ENCODE measurements around the gene LARGE1.

LARGE1 gene

DNA sequence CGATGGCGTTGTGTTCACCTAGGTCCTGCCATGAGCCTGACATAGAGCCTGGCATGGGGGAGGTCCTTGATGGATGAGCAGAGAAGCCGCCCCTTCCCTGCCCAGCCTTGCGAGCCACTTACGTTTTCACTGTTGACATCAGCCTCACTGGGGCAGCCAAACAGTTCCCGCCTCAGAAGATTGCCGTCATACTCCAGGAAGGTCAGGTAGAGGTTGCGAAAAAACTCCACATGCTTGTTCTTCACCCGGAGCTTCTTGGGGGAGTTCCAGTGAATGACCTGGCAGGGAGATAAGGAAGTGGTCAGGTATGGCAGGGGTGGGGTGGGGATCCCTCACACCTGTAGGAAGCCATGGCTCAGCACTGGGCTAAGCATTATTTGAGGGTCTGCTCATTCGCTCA, 582.8 kb downstream of the LARGE1 start:
- H3K4me3 ChIP-seq (replicated peaks; ENCODE audit: insufficient read depth, low read length): no peak overlapping the region
- H3K27ac ChIP-seq (replicated peaks): no peak overlapping the region
- DNase-seq (ENCODE audit: low read depth in 1 of 2, low spot score in 1 of 2): no peak
- TF ChIP-seq, protein P1, sequence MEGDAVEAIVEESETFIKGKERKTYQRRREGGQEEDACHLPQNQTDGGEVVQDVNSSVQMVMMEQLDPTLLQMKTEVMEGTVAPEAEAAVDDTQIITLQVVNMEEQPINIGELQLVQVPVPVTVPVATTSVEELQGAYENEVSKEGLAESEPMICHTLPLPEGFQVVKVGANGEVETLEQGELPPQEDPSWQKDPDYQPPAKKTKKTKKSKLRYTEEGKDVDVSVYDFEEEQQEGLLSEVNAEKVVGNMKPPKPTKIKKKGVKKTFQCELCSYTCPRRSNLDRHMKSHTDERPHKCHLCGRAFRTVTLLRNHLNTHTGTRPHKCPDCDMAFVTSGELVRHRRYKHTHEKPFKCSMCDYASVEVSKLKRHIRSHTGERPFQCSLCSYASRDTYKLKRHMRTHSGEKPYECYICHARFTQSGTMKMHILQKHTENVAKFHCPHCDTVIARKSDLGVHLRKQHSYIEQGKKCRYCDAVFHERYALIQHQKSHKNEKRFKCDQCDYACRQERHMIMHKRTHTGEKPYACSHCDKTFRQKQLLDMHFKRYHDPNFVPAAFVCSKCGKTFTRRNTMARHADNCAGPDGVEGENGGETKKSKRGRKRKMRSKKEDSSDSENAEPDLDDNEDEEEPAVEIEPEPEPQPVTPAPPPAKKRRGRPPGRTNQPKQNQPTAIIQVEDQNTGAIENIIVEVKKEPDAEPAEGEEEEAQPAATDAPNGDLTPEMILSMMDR (IDR thresholded peaks at IDR 0.05; ENCODE audit: insufficient read depth, low read length): no peak
- TF ChIP-seq GABPA (IDR thresholded peaks at IDR 0.05; ENCODE audit: low read depth) (no peak), POLR2AphosphoS5 (IDR thresholded peaks at IDR 0.05; ENCODE audit: low read depth) (no peak)
- no peaks in the 10 kb centered on the region for H3K27me3 ChIP-seq (ENCODE audit: insufficient read depth, poor library complexity, severe bottlenecking)

DNA sequence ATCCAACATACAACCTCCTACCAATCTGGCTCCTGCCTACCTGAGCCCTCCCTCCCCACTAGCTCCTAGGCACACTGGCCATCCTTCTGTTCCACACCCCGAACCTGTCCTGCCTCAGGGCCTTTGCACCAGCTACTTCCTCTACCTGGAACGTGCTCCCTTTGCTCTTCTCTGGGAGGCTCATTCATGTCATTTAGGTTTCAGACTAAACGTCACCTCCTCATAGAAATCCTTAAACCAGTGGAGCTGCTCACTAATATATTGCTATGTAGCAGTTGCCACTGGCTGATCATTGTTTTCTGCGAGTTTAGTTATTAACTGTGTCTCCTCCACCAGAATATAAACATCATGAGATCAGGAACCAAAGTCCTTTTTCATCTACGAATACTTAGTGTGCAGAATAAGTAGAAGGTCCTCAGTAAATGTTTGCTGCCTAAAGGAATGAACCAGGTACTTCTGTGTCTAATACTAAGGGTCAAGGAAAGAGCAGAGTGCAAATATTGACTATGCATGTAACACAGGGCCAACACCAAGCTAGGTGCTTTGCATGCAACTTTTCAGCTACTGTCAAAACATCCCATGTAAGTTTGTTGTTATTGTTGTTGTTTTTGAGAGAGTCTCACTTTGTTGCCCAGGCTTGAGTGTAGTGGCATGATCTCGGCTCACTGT, 584.5 kb downstream of the LARGE1 start:
- Histone ChIP-seq H3K27me3 (ENCODE audit: insufficient read depth, poor library complexity, severe bottlenecking) (no peaks in the 10 kb centered on the region), H3K27ac (replicated peaks) (no peak overlapping the region), H3K4me3 (replicated peaks; ENCODE audit: insufficient read depth, low read length) (no peak overlapping the region)
- DNase-seq (ENCODE audit: low read depth in 1 of 2, low spot score in 1 of 2): no peak
- TF ChIP-seq, protein P2, sequence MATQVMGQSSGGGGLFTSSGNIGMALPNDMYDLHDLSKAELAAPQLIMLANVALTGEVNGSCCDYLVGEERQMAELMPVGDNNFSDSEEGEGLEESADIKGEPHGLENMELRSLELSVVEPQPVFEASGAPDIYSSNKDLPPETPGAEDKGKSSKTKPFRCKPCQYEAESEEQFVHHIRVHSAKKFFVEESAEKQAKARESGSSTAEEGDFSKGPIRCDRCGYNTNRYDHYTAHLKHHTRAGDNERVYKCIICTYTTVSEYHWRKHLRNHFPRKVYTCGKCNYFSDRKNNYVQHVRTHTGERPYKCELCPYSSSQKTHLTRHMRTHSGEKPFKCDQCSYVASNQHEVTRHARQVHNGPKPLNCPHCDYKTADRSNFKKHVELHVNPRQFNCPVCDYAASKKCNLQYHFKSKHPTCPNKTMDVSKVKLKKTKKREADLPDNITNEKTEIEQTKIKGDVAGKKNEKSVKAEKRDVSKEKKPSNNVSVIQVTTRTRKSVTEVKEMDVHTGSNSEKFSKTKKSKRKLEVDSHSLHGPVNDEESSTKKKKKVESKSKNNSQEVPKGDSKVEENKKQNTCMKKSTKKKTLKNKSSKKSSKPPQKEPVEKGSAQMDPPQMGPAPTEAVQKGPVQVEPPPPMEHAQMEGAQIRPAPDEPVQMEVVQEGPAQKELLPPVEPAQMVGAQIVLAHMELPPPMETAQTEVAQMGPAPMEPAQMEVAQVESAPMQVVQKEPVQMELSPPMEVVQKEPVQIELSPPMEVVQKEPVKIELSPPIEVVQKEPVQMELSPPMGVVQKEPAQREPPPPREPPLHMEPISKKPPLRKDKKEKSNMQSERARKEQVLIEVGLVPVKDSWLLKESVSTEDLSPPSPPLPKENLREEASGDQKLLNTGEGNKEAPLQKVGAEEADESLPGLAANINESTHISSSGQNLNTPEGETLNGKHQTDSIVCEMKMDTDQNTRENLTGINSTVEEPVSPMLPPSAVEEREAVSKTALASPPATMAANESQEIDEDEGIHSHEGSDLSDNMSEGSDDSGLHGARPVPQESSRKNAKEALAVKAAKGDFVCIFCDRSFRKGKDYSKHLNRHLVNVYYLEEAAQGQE (IDR thresholded peaks at IDR 0.05; ENCODE audit: insufficient replicate concordance, low read depth): no peak
- no peak for TF ChIP-seq GABPA (IDR thresholded peaks at IDR 0.05; ENCODE audit: low read depth)

DNA sequence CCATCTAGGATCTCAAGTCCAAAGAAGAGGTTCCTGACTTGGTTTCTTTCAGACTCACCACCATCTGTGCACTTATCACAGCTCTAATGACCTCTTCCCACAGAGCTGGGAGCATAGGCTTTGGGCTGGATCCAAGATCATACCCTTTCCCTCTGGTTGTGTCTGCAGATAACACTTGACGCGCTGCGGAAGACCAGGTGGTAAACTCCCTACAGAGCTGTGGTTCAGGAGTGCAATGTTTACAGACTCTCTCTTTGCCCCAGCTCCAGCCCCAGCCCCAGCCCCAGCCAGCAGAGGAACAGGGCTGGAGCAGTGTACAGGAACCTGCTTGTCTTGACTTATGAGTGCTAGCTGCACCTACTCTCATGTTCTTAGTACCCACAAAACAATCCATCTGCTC, 587.7 kb downstream of the LARGE1 start:
- H3K27me3 ChIP-seq (ENCODE audit: insufficient read depth, poor library complexity, severe bottlenecking): no peaks in the 10 kb centered on the region
- TF ChIP-seq GABPA (IDR thresholded peaks at IDR 0.05; ENCODE audit: low read depth): no peak
- TF ChIP-seq, protein P2 (IDR thresholded peaks at IDR 0.05; ENCODE audit: insufficient replicate concordance, low read depth): no peak
- TF ChIP-seq, protein P1 (IDR thresholded peaks at IDR 0.05; ENCODE audit: insufficient read depth, low read length): no peak
- no peak for TF ChIP-seq POLR2AphosphoS5 (IDR thresholded peaks at IDR 0.05; ENCODE audit: low read depth)
- H3K27ac ChIP-seq (replicated peaks): no peak overlapping the region
- no peak overlapping the region for H3K4me3 ChIP-seq (replicated peaks; ENCODE audit: insufficient read depth, low read length)
- no peak for DNase-seq (ENCODE audit: low read depth in 1 of 2, low spot score in 1 of 2)

DNA sequence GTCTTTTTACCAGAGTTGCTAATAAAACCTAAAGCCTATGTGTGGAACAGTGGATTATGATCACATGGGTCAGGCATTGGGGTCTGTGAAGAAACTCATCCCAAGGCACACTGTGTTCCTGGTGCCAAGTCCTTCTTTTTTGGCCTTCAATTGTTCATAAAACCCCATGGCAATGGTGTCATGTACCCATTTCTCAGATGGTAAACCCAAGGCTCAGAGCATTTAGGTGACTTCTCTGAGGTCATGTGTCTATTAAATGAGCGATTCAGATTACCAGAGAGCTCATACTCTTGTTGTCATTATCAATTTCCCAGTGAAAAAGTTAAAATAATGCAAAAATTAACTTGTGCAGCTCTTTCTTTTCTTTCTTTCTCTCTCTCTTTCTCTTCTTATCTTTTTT, 589.3 kb downstream of the LARGE1 start:
- H3K27me3 ChIP-seq (ENCODE audit: insufficient read depth, poor library complexity, severe bottlenecking): no peaks in the 10 kb centered on the region
- no peak for DNase-seq (ENCODE audit: low read depth in 1 of 2, low spot score in 1 of 2)
- H3K4me3 ChIP-seq (replicated peaks; ENCODE audit: insufficient read depth, low read length): no peak overlapping the region
- TF ChIP-seq POLR2AphosphoS5 (IDR thresholded peaks at IDR 0.05; ENCODE audit: low read depth): no peak
- TF ChIP-seq, protein P2 (IDR thresholded peaks at IDR 0.05; ENCODE audit: insufficient replicate concordance, low read depth): no peak
- TF ChIP-seq GABPA (IDR thresholded peaks at IDR 0.05; ENCODE audit: low read depth): no peak
- no peak for TF ChIP-seq SPI1 (IDR thresholded peaks at IDR 0.05; ENCODE audit: borderline replicate concordance, low read depth)
- TF ChIP-seq, protein P1 (IDR thresholded peaks at IDR 0.05; ENCODE audit: insufficient read depth, low read length): no peak
- H3K27ac ChIP-seq (replicated peaks): no peak overlapping the region
